Neural crest cell (in vitro differentiated cells): ENCODE results near the gene CFAP54. TPM values are rescaled to one million over a fixed set of nuclear protein-coding genes. Genes with fewer than 3 reads are reported as not detected.
A peak's percentile ranks its signal among the peaks of the same experiment; 100 is the strongest.

ENCODE experiments used
- DNase-seq: peaks from one replicate; pipeline ENCODE4 v3.0.0; 2021; ENCODE audit warnings: low read depth, mixed read lengths, low spot score
- H3K27ac Mint-ChIP-seq: one replicate; pipeline ENCODE4 v1.8.0; 2021; ENCODE audit warnings: mild to moderate bottlenecking, mixed read lengths; ENCODE audit not compliant: unreplicated experiment
- H3K27me3 Mint-ChIP-seq: 2 replicates; pipeline ENCODE4 v1.8.0; 2021; ENCODE audit warnings: low read depth, mild to moderate bottlenecking, mixed read lengths
- H3K36me3 Mint-ChIP-seq: 2 replicates; pipeline ENCODE4 v1.8.0; 2021; ENCODE audit warnings: low read depth, mild to moderate bottlenecking, mixed read lengths
- H3K4me1 Mint-ChIP-seq: 2 replicates; pipeline ENCODE4 v1.8.0; 2021; ENCODE audit warnings: mixed read lengths
- H3K4me3 Mint-ChIP-seq: one replicate; pipeline ENCODE4 v1.8.0; 2021; ENCODE audit warnings: mild to moderate bottlenecking, mixed read lengths
- H3K9me3 Mint-ChIP-seq: 2 replicates; pipeline ENCODE4 v1.8.0; 2021; ENCODE audit warnings: mixed read lengths
- long read RNA-seq: library from polyadenylated mRNA; unstranded; transcript quantifications from one replicate; pipeline ENCODE4 v2.0.0, GENCODE V29; 2020
- total RNA-seq: library from RNA; stranded (reverse); gene quantifications from 2 replicates; pipeline ENCODE4 v1.2.1, GENCODE V29; 2021
- TF ChIP-seq, protein P1 (sequence below): fragments of 200-600 bp; sonication (generic); conservative IDR thresholded peaks from 2 replicates; pipeline ENCODE4 v1.5.0; 2021; ENCODE audit warnings: antibody characterized with exemption, mild to moderate bottlenecking

CFAP54 gene, protein sequence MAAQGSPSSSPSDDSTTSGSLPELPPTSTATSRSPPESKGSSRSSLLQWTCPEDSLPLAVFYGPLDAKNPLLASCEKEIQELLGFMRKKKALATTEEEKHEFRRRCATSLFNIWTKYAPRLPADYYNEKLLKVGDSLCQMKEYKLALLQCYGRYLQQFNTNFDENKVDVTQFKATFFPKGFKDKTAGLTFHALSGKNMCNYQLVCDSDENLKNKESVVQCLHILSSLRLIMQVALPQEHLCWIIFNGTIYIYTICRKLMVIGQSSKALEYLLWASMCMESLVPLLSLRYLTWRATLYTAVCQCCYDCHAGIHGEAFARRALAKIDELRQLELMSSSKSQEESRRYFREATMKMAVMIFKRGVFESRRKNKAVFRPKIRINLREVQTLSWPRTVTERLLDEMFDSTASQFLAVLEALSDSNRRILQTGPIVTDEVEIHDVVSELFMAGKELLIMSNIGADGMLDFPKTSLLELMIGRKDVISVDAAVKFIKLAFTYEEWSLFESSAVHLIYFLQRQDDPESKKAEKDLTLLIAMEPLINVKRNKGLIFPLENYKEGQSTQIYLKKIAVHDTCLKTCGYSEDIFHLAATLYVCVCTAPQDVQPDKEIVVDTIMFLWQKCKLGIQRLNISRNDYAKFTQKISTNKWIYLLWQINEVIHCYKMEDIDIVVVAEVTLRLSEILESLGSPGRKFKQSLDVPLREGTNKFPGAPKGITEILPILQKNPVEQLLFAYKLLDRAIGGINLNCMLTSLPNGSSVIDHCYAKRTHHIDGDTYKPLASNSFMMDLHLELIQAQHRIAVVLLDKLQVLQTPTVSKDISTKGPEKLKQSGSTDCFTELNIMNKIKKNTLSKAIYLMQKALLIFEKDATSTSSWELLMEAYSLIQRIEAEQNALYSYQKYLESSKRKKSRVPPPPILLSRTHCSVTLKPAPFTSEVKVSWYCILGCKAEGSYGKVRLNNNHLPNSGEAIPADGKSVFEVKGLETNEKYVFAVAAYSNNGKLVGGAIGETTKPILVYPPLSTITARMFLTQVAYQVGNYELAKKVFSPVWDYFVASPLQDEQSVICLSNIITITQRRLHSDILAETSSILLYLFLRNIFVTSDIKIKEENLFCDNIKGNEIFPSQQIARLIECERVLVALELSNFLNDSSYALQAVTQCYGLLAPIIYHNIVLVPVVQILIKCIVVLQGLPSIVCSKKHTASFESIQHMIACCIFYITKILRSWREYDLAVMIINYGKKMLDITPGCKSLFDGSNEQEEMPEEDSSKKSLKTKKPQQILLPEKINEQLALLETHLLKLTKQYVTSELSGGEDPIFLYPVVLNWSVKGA (N-terminal part only)
- total RNA-seq: 1.5 and 3.1 TPM in 2 replicates
- long read RNA-seq, partial matches to known transcripts: 3 of 6 reads
- long read RNA-seq, other reads (novel, unspliced or antisense): 3 of 6 reads

DNA sequence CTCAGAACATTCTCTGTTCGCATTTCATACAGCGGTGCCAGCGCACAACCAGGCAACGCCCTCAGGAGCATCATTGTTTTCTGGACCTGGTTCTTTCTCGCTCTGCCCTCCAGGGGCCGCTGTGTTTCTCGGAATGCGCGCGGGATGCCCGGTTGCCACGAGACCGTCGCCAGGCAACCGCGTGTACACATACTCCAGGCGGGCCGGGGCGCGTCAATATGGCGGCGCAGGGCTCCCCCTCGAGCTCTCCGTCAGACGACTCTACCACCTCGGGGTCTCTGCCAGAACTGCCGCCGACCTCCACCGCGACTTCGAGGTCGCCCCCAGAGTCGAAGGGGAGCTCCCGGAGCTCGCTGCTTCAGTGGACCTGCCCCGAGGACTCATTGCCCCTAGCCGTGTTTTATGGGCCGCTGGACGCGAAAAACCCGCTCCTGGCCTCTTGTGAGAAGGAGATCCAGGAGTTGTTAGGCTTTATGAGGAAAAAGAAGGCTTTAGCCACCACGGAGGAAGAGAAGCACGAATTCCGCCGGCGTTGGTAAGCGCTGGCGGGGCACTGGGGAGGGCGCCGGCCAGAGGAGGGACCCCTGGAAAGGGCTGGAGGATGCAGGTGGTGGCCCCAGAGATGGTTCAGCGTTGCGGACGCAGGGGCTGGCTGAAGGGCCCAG, at the start of gene CFAP54:
CFAP54 (plus strand) TSS at position 186 of the 665 bp plus-strand sequence; CDS start at position 219, 33 bp downstream.
- Mint-ChIP-seq H3K9me3 (no peaks in the 10 kb centered on the region), H3K36me3 (no peaks in the 10 kb centered on the region), H3K4me1 (peaks cover 13% of the 10 kb centered on the region), H3K27me3 (peaks cover 8% of the 10 kb centered on the region), H3K27ac (peak within 1 kb of the TSS; percentile 97), H3K4me3 (peak within 1 kb of the TSS; percentile 97)
- DNase-seq: peak; percentile 94
- TF ChIP-seq, protein P1, sequence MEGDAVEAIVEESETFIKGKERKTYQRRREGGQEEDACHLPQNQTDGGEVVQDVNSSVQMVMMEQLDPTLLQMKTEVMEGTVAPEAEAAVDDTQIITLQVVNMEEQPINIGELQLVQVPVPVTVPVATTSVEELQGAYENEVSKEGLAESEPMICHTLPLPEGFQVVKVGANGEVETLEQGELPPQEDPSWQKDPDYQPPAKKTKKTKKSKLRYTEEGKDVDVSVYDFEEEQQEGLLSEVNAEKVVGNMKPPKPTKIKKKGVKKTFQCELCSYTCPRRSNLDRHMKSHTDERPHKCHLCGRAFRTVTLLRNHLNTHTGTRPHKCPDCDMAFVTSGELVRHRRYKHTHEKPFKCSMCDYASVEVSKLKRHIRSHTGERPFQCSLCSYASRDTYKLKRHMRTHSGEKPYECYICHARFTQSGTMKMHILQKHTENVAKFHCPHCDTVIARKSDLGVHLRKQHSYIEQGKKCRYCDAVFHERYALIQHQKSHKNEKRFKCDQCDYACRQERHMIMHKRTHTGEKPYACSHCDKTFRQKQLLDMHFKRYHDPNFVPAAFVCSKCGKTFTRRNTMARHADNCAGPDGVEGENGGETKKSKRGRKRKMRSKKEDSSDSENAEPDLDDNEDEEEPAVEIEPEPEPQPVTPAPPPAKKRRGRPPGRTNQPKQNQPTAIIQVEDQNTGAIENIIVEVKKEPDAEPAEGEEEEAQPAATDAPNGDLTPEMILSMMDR: peak; percentile 90

DNA sequence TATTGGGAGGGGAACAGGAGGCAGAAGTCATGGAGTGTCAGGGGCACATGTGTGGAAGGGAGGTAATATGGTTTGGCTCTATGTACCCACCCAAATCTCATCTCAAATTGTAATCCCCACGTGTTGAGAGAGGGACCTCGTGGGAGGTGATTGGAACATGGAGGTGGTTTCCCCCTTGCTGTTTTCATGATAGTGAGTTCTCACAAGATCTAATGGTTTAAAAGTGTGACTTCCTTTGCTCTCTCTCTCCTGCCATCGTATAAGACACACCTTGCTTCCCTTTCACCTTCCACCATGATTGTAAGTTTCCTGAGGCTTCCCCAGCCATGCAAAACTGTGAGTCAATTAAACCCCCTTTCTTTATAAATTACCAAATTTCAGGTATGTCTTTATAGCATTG, 47.6 kb upstream of the CFAP54 start:
- Mint-ChIP-seq H3K9me3 (peaks cover 2% of the 10 kb centered on the region), H3K27ac (no peak overlapping the region), H3K36me3 (no peaks in the 10 kb centered on the region), H3K4me1 (peaks cover 16% of the 10 kb centered on the region), H3K27me3 (no peaks in the 10 kb centered on the region), H3K4me3 (no peak overlapping the region)
- TF ChIP-seq, protein P1: no peak
- no peak for DNase-seq

DNA sequence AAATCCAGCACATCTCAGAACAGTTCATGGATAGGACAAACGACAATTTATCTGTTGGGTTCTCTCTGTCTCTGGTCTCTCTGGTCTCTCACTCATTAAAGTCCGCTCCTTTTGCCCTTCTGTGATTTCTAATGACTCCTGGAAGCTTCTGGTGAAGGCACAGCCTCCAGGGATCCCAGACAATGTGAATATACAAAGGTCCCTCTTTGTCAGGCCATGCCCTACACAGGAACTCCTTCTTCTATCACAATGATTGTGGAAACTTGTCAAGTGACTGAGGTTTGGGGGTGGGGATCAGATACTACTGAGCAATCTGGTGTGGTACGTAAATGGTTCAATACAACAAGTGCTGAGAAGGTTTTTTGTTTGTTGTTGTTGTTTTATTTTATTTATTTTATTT, 46.5 kb upstream of the CFAP54 start:
- no peak overlapping the region for H3K4me3 Mint-ChIP-seq
- TF ChIP-seq, protein P1: no peak
- H3K27me3 Mint-ChIP-seq: no peaks in the 10 kb centered on the region
- peaks cover 2% of the 10 kb centered on the region for H3K9me3 Mint-ChIP-seq
- no peak for DNase-seq
- no peaks in the 10 kb centered on the region for H3K36me3 Mint-ChIP-seq
- H3K27ac Mint-ChIP-seq: no peak overlapping the region
- H3K4me1 Mint-ChIP-seq: peaks cover 14% of the 10 kb centered on the region

DNA sequence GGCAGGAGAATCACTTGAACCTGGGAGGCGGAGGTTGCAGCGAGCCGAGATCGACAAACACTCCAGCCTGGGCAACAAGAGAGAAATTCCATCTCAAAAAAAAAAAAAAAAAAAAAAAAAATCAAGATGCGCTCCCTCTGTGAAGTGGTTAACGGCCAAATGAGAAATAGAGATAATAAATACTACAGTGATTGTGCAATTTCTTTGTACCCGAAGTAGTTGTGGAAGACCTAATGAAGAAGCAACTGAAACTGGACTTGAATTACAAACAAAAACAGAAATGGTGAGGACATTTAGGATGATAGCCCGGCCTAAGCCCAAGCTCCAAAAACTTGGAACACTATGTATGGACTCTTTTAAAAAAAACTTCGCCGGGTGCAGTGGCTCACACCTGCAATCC, 45.0 kb upstream of the CFAP54 start:
- Mint-ChIP-seq H3K4me1 (peaks cover 14% of the 10 kb centered on the region), H3K4me3 (no peak overlapping the region), H3K36me3 (no peaks in the 10 kb centered on the region), H3K27me3 (no peaks in the 10 kb centered on the region), H3K9me3 (peaks cover 2% of the 10 kb centered on the region), H3K27ac (no peak overlapping the region)
- no peak for DNase-seq
- TF ChIP-seq, protein P1: no peak
